ENCODE measurements around the gene MGAT5B.

DNA sequence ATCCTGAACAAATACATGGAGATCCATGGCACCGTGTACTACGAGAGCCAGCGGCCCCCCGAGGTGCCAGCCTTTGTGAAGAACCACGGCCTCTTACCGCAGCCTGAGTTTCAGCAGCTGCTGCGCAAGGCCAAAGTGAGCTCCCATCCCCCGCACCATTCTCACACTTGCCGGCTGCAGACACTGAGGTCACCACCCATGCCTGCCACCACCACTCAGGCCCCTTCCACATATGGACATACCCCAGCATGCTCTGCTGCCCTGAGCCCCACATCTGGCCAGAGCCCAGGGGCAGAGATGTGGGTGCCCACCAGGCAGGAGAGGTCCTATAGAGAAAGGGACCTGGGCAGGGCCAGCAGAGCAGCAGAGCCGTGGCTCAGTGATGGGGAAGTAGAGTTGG, 69.8 kb downstream of the MGAT5B start:
- TF ChIP-seq SPI1 (IDR thresholded peaks at IDR 0.05; ENCODE audit: low read depth, low read length) (no peak), POLR2A (IDR thresholded peaks at IDR 0.05; ENCODE audit: low read depth, low read length) (no peak), POLR2AphosphoS5 (IDR thresholded peaks at IDR 0.05; ENCODE audit: low read depth, low read length) (no peak)

Data from GM12891 (cell line).